GM18951 (cell line): ENCODE data around the gene DAB1.

Experiments
- POLR2A ChIP-seq: IDR thresholded peaks from 4 replicates; pipeline ENCODE4 v1.6.1; 2011; ENCODE audit warnings: mild to moderate bottlenecking; ENCODE audit not compliant: insufficient read length, insufficient read depth; ENCODE audit errors: extremely low read depth
- in situ Hi-C: fragments of 300-500 bp; cut with MboI; formaldehyde crosslinking; loops from one replicate; pipeline ENCODE4 v1.12.0; 2022; ENCODE audit warnings: low sequenced_read_pairs, mixed read lengths, inconsistent platforms; ENCODE audit not compliant: unreplicated experiment

DAB1 gene

DNA sequence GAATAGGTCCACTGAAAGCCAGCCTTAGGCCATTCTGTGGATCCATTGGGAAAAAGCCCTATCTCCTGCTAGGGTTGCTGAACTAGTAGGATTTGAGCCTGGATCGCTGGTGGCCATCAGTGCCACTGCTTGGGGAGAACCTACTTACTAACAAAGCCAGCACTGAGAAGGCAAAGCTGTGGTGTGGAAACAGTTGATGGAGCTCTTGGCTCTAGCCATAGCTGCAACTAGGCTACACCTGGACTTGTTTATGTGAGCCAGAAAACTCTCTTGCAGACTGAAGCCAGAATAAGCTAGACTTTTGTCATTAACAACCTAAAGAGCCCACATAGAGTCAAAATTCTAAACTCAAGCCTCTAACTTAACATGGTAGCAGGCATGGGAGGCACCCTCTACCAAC is 20.7 kb downstream of the DAB1 start:
- no peak for TF ChIP-seq POLR2A
- in situ Hi-C loops = no loop called here

DNA sequence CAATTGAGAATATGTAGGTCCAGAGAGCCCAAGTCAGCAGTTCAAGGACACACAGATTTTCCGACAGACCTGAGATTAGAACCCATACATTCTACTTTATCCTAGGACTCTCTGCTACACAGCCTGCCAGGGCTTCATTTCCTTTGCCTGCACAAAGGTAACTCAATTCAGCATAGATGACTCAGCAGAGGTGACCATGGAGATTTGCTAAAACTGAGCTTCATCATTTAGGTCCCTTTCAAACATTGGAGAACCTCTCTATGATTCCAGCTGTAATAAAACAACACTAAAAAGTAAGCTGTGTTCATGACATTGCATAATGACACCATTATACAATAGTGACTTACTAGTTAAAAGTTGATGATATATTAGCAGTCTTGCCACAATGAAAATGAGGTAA is 22.2 kb downstream of the DAB1 start:
- in situ Hi-C loops = no loop called here

GRCh38 chr1:57400048-57400447 is 23.8 kb downstream of the DAB1 start:
- no peak for TF ChIP-seq POLR2A
- in situ Hi-C loops = no loop called here

More for the DNA sequence above, 22.2 kb downstream of the DAB1 start:
- TF ChIP-seq POLR2A = no peak

DNA sequence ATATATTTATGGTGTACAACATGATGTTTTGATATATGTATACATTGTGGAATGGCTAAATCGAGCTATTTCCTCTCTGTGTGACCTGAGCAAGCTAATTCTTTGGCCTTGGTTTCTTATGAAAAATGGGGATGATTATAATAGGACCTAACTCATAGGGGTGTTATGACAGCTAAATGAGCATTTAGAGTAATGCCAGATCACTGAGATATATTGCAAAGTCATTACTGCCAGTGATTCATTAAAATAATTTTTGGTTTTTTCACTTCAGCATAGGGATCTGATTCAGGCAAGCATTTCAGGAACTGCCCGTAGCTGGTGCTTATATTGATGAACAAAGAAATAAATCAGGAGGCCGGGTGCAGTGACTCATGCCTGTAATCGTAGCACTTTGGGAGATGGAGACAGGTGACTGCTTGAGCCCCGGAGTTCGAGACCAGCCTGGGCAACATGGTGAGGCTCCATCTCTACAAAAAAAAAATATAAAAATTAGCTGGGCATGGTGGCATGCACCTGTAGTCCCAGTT is 30.7 kb downstream of the DAB1 start:
- TF ChIP-seq POLR2A = no peak
- in situ Hi-C loops = no loop called here

- no peak for TF ChIP-seq POLR2A
- in situ Hi-C loops = no loop called here
These were observed 38.5 kb downstream of the DAB1 start for GRCh38 chr1:57385336-57385735.

- no peak for TF ChIP-seq POLR2A
- in situ Hi-C loops = no loop called here
These were observed 39.0 kb downstream of the DAB1 start for GRCh38 chr1:57384901-57385300.

DNA sequence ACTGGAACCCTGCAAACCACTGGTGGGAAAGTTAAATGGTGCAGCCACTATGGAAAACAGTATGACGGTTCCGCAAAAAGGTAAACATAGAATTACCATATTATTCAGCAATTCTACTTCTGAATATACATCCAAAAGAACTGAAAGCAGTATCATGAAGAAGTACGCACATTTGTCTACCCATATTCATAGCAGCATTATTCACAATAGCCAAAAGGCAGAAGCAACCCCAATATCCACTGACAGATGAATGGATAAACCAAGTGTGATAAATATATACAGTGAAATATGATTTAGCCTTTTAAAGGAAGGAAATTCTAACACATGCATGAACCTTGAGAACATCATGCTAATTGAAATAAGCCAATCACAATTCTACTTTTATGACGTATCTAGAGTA is 39.6 kb downstream of the DAB1 start:
- in situ Hi-C loops = no loop called here
- no peak for TF ChIP-seq POLR2A

DNA sequence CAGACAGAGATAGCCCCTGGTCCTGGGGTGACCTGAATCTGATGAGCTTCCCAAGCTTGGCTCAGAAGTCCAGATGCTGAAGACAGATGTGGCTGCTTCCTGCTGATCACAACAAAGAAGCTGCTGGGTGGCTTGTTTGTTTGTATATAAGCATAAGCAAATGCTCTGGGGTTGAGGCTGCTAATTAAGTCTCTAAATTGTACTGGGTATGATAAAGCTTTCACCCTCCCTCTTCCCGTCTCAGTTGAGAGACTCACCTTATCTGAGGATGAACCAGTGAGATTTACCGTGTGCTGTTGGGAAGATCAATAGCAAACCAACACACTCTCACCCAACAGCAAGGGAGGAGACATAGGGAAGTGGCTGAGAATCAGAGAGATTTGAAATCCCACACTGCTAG is 42.0 kb downstream of the DAB1 start:
- in situ Hi-C loops = no loop called here
- no peak for TF ChIP-seq POLR2A

DNA sequence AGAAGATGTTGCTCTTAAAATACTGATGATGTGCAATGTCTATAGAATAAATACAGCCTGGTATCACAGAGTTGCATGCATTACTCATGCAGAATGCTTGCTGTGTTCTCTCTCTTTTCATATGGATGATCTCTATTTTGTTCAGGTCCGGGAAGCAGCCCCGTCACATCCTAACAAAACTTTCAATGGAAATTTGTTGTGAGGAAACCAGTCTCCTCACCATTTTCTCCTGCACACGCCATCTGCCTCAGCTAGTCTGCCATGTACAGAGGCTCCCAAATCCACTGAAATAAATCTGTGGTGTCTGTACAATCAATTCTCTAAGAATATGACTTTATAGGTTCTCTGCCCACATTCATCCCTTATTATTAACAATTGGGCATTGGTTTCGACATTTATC is 42.4 kb downstream of the DAB1 start:
- in situ Hi-C loops = no loop called here
- TF ChIP-seq POLR2A = no peak

DNA sequence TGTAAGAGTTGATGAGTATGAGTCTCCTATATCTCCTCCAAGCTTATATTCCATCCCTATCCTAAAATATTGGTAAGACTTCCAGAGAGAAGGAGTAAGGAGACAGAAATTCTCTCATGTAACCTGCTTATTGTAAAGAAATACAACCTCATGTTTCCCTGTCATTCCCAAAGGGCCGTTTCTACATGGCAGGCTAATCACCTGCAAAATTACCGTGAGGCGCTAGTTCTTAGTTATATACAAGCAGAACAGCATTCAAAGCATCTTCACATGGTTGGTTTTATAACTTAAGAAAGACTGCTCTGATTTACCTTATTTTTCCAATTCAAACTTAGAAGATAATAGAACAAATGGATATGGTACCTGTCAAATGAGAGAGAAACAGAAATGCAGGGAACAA is 42.9 kb downstream of the DAB1 start:
- TF ChIP-seq POLR2A = no peak
- in situ Hi-C loops = no loop called here

- TF ChIP-seq POLR2A = no peak
- in situ Hi-C loops = no loop called here
These were observed 45.3 kb downstream of the DAB1 start for GRCh38 chr1:57378534-57378933.

- TF ChIP-seq POLR2A = no peak
- in situ Hi-C loops = no loop called here
These were observed 46.3 kb downstream of the DAB1 start for GRCh38 chr1:57377339-57378139.

- no peak for TF ChIP-seq POLR2A
- in situ Hi-C loops = no loop called here
These were observed 47.8 kb downstream of the DAB1 start for GRCh38 chr1:57376041-57376440.

DNA sequence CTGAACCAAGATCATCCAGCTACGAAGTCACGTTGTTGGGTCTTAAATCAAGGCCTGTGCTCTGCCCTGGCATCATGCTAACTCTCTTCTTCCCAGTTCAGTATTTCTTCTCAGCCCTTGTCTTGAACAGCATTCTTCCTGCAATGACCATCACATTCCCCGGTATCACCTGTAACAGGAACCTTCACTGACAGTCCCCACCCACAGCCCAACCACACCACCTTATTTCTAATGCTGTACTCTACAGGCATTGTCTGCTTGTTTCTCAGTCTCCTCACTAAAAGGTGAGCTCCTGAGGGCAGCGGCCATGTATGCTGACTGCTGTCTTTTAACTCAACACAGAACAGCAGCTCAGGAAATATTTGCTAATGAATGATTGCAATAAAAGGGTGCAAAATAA is 54.0 kb downstream of the DAB1 start:
- no peak for TF ChIP-seq POLR2A
- in situ Hi-C loops = no loop called here
